ENCODE measurements around the gene XPO4.

Gene XPO4

GRCh38 chr13:20728579-20729311 is 173.8 kb downstream of the XPO4 start:
- DNase-seq (ENCODE audit: low read depth in 2 of 2): no peak

GRCh38 chr13:20727856-20728255 is 174.7 kb downstream of the XPO4 start:
- no peak for DNase-seq (ENCODE audit: low read depth in 2 of 2)

Data from activated CD4-positive, alpha-beta T cell treated with anti-CD3 and anti-CD28 coated beads for 24 hours (primary cell).